HT1080 (cell line): ENCODE measurements around the gene TBC1D7. TPM values are rescaled to one million over a fixed set of nuclear protein-coding genes. Genes with fewer than 3 reads are reported as not detected.
"Not testable (repeated sequence)": the region's sequence is repeated elsewhere in the genome, so short reads cannot be mapped to it uniquely, and the experiment has no call there.

Experiments
- DNase-seq: peaks from one replicate; pipeline ENCODE4 v3.0.0-alpha.2; 2015; ENCODE audit warnings: low read depth
- total RNA-seq: library from RNA; depleted of rRNA; stranded (reverse); fragments of >200 nt; shearing (Covaris generic); gene quantifications from 2 replicates; pipeline ENCODE4 v1.2.3, GENCODE V29; 2014

The TBC1D7 gene
- total RNA-seq, 1 experiment from 2014 or later: 22.6 TPM

- DNase-seq: not testable (repeated sequence)
Observed at GRCh38 chr6:13326031-13326586, 2.2 kb downstream of the TBC1D7 start.

GRCh38 chr6:13319891-13320564 lies 8.3 kb downstream of the TBC1D7 start:
- DNase-seq: no peak

- DNase-seq: no peak
Observed at GRCh38 chr6:13318821-13319220, 9.5 kb downstream of the TBC1D7 start.

- DNase-seq: no peak
Observed at GRCh38 chr6:13315896-13316295, 12.4 kb downstream of the TBC1D7 start.

- no peak for DNase-seq
Observed at GRCh38 chr6:13314806-13315205, 13.5 kb downstream of the TBC1D7 start.

GRCh38 chr6:13311155-13311554 lies 17.2 kb downstream of the TBC1D7 start:
- DNase-seq: no peak

GRCh38 chr6:13308332-13308731 lies 20.0 kb downstream of the TBC1D7 start:
- no peak for DNase-seq

GRCh38 chr6:13307508-13307995 lies 20.8 kb downstream of the TBC1D7 start:
- peak; percentile 80 for DNase-seq

GRCh38 chr6:13305791-13306190 lies 22.5 kb downstream of the TBC1D7 start:
- DNase-seq: no peak

- DNase-seq: no peak
Observed at GRCh38 chr6:13305288-13305687, 23.0 kb downstream of the TBC1D7 start.

GRCh38 chr6:13304580-13305260 lies 23.6 kb downstream of the TBC1D7 start:
- no peak for DNase-seq

GRCh38 chr6:13304101-13304500 lies 24.2 kb downstream of the TBC1D7 start:
- no peak for DNase-seq

GRCh38 chr6:13303668-13304017 lies 24.7 kb downstream of the TBC1D7 start:
- peak; percentile 43 for DNase-seq

GRCh38 chr6:13302751-13303667 lies 25.3 kb downstream of the TBC1D7 start:
- peak; percentile 99 for DNase-seq

- DNase-seq: no peak
Observed at GRCh38 chr6:13302291-13302690, 26.0 kb downstream of the TBC1D7 start.

- no peak for DNase-seq
Observed at GRCh38 chr6:13300643-13301590, 27.4 kb downstream of the TBC1D7 start.

- no peak for DNase-seq
Observed at GRCh38 chr6:13299918-13300317, 28.4 kb downstream of the TBC1D7 start.

GRCh38 chr6:13299403-13299821 lies 28.9 kb downstream of the TBC1D7 start:
- no peak for DNase-seq

- DNase-seq: no peak
Observed at GRCh38 chr6:13298446-13298845, 29.9 kb downstream of the TBC1D7 start.

GRCh38 chr6:13297391-13297790 lies 30.9 kb downstream of the TBC1D7 start:
- no peak for DNase-seq
